ENCODE measurements around the gene CDK8.
"Not testable (repeated sequence)": the region's sequence is repeated elsewhere in the genome, so short reads cannot be mapped to it uniquely, and the experiment has no call there.

Gene CDK8

GRCh38 chr13:26254583-26255111 is 718 bp downstream of the CDK8 start:
- peak; percentile 44 for DNase-seq

GRCh38 chr13:26255115-26255514 is 1.2 kb downstream of the CDK8 start:
- DNase-seq = no peak

GRCh38 chr13:26255691-26256277 is 1.9 kb downstream of the CDK8 start:
- peak; percentile 58 for DNase-seq

GRCh38 chr13:26257049-26257448 is 3.1 kb downstream of the CDK8 start:
- no peak for DNase-seq

- no peak for DNase-seq
Measured at GRCh38 chr13:26259634-26260033, 5.7 kb downstream of the CDK8 start.

- DNase-seq = no peak
Measured at GRCh38 chr13:26262156-26262555, 8.2 kb downstream of the CDK8 start.

GRCh38 chr13:26266311-26266710 is 12.4 kb downstream of the CDK8 start:
- DNase-seq = no peak

- no peak for DNase-seq
Measured at GRCh38 chr13:26270707-26271106, 16.8 kb downstream of the CDK8 start.

GRCh38 chr13:26272621-26273020 is 18.7 kb downstream of the CDK8 start:
- no peak for DNase-seq

GRCh38 chr13:26280295-26280694 is 26.4 kb downstream of the CDK8 start:
- no peak for DNase-seq

- no peak for DNase-seq
Measured at GRCh38 chr13:26280822-26281221, 26.9 kb downstream of the CDK8 start.

- DNase-seq = not testable (repeated sequence)
Measured at GRCh38 chr13:26285911-26286310, 32.0 kb downstream of the CDK8 start.

- not testable (repeated sequence) for DNase-seq
Measured at GRCh38 chr13:26288838-26289237, 34.9 kb downstream of the CDK8 start.

GRCh38 chr13:26295812-26296211 is 41.9 kb downstream of the CDK8 start:
- no peak for DNase-seq

- no peak for DNase-seq
Measured at GRCh38 chr13:26299168-26299750, 45.3 kb downstream of the CDK8 start.

GRCh38 chr13:26300140-26300539 is 46.2 kb downstream of the CDK8 start:
- no peak for DNase-seq

GRCh38 chr13:26305676-26306075 is 51.7 kb downstream of the CDK8 start:
- no peak for DNase-seq

GRCh38 chr13:26307701-26308100 is 53.8 kb downstream of the CDK8 start:
- no peak for DNase-seq

GRCh38 chr13:26308250-26308649 is 54.3 kb downstream of the CDK8 start:
- DNase-seq = no peak

- DNase-seq = no peak
Measured at GRCh38 chr13:26308836-26309235, 54.9 kb downstream of the CDK8 start.

GRCh38 chr13:26310003-26310402 is 56.1 kb downstream of the CDK8 start:
- DNase-seq = no peak

GRCh38 chr13:26310470-26310869 is 56.5 kb downstream of the CDK8 start:
- no peak for DNase-seq

GRCh38 chr13:26312019-26312418 is 58.1 kb downstream of the CDK8 start:
- not testable (repeated sequence) for DNase-seq

GRCh38 chr13:26316095-26316494 is 62.2 kb downstream of the CDK8 start:
- not testable (repeated sequence) for DNase-seq

GRCh38 chr13:26320766-26321165 is 66.8 kb downstream of the CDK8 start:
- DNase-seq = no peak
